ENCODE data around the gene FALEC. TPM values are rescaled to one million over a fixed set of nuclear protein-coding genes. Genes with fewer than 3 reads are reported as not detected.

FALEC gene
- total RNA-seq (2014; rRNA removed; shearing (Covaris generic)) = 0.55 TPM in 1 of 2 replicates, not detected in the other

- DNase-seq (ENCODE audit: low spot score) = peak; percentile 94
Observed at GRCh38 chr1:150515328-150516049, at the start of gene FALEC. TSS of gene FALEC (plus strand) at chr1:150515752.

GRCh38 chr1:150466964-150467363, 48.6 kb upstream of the FALEC start:
- DNase-seq (ENCODE audit: low spot score) = no peak

DNA sequence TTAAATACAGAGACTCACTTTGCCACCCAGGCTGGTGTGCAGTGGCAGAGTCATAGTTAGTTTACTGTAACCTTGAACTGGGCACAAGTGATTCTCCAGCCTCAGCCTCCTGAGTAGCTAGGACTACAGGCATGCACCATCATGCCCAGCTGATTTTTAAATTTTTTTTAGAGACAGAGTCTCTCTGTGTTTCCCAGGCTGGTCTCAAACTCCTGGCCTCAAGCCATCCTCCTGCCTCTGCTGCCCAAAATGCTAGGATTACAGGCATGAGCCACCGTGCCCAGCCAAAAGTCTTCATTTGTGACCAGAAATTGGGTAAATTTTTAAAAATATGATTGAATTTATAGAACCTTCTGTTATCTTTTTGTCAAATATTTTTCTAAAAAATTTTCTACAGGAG, 46.3 kb upstream of the FALEC start:
- DNase-seq (ENCODE audit: low spot score) = no peak

DNA sequence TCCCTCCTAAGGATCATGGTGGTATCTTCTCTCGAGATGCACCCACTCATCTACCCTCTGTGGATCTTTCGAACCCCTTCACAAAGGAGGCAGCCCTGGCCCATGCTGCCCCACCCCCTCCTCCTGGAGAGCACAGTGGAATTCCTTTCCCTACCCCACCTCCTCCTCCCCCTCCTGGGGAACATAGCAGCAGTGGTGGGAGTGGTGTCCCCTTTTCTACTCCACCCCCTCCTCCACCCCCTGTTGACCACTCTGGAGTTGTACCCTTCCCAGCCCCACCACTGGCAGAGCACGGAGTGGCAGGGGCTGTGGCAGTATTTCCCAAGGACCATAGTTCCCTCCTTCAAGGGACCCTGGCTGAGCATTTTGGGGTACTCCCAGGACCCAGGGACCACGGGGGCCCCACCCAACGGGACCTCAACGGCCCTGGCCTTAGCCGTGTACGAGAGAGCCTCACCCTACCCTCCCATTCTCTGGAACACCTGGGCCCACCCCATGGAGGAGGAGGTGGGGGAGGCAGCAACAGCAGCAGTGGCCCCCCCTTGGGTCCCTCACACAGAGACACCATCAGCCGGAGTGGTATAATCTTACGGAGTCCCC, 42.9 kb upstream of the FALEC start:
- no peak for DNase-seq (ENCODE audit: low spot score)

DNA sequence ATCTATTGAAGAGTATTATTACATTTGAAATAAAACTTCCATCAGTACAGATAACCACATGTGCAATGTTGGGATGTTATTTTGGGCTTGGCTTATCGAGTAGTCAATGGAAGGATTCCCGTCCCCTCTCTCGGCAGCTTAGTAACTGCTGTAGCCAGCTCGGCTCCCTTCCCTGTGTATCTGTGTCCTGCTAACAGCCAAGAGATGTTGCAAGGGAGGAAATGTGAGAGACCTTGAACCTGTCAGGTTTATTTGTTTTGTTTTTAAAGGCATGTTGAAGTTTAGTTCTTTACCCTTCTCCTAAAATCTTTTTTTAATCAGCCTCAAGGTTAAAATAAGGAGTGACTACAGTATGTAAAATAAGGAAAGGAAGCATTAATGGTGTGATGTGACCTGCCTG, 41.9 kb upstream of the FALEC start:
- DNase-seq (ENCODE audit: low spot score) = no peak

DNA sequence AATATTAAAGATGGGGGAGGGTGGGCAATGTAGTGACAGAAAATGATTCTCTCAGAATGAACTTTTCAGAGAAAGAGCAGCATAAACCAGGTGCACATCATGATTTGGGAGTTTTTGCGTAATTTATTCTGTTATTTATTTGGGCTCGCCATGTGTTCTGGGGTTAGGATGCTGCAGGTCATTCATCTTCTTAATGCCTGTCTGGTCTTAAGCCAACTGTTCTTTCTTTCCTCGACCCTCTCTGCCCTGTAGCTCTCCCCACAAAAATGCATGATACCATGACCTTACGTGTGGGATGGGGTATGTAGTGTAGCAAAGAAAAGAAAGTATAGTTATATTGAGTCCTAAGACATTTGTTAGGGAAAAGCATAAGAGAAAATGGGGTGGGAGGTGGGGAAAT, 40.7 kb upstream of the FALEC start:
- no peak for DNase-seq (ENCODE audit: low spot score)

GRCh38 chr1:150476754-150477153, 38.8 kb upstream of the FALEC start:
- DNase-seq (ENCODE audit: low spot score) = no peak

GRCh38 chr1:150477320-150477719, 38.2 kb upstream of the FALEC start:
- DNase-seq (ENCODE audit: low spot score) = no peak

DNA sequence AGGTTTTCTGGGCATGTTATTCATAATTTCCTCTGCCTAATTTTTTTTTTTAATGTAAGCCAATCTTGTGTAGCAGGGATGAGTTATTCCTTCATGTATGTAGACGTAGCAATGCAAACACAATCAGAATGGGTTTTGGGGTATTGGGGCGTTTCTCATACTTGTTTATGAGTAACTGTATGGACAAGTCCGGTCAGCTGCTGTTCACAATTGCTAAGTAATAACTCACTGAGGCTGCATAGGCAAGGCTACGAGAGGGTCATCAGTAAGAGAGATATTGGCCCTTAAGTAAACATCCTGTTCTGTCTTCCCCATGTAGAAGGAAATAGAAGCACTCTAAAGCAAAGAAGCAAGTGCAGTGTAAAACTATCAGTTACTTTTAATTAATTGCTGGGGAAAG, 37.8 kb upstream of the FALEC start:
- DNase-seq (ENCODE audit: low spot score) = no peak

DNA sequence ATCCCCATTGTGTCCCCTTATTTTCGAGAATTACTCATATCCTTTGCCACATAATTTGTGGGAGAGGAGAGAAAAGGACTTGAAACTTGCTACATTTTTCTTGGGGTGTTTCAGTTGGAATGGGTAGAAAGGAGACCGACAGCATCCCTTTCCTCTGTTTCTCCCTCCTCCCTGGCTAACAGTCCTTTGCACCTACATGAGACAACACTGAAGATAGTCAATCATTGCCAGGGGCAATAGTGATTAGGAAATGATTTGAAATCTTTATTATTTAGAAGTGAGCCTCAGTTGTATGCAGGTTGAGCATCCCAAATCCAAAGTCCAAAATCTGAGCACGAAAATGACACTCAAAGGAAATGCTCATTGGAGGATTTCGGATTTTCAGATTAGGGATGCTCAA, 36.2 kb upstream of the FALEC start:
- DNase-seq (ENCODE audit: low spot score) = no peak

DNA sequence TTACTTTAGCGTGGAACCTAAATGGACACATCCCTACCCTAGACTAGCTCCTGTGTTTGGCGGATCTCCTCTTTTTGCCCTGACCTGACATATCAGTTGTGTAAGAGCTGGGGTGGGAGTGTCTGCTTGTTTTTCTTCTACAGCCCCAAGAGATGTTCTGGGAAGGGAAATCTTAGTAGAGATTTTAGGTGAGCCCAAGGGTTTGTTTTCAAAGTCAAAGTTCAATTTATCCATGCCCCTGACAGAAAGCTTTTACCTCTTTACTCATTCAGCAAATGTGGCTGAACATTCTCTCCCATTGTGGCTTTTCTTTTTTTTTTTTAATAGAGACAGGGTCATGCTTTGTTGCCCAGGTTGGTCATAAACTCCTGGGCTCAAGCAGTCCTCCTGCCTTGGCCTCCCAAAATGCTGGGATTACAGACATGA, 35.6 kb upstream of the FALEC start:
- no peak for DNase-seq (ENCODE audit: low spot score)

GRCh38 chr1:150484431-150484830, 31.1 kb upstream of the FALEC start:
- DNase-seq (ENCODE audit: low spot score) = no peak

GRCh38 chr1:150484861-150485260, 30.7 kb upstream of the FALEC start:
- peak; percentile 52 for DNase-seq (ENCODE audit: low spot score)

DNA sequence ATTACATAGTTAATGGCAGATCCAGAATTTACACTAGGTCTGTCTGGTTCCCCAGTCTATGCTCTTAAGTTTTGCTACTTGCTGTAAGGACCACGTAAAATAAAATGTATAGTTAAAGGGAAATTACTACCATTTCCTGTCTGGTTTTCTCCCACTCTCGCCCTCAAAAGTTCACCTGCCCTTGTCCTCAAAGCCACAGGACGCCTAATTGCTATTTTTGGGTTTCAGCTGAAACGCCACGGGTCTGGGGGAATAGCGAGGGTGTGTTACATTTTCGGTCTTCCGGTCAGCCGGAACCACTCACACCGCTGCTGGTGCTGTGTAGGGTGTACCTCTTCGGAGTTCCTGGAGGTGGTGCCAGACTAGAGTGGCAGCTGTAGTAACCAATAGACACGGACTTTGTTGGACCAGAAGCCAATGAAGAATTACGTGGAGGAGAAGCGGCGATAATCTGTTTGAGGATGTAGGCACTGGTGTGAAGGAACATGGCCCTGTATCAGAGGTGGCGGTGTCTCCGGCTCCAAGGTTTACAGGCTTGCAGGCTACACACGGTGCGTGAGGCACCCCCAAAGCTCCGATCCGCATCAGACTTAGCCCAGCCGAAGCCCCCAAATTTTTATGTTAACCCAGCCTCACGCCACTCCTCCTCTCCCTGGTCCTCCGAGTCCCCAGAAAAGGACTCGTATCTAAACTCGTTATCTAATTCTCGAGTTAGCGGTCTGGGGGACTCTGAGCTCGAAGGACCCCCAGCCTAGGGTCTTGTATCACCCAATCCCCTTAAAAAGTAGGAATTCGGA, 28.4 kb upstream of the FALEC start, which contains the start of gene TARS2:
TARS2 (plus strand) TSS at position 454 of the 797 bp plus-strand sequence; CDS start at position 486, 32 bp downstream.
- DNase-seq (ENCODE audit: low spot score) = peak; percentile 100

DNA sequence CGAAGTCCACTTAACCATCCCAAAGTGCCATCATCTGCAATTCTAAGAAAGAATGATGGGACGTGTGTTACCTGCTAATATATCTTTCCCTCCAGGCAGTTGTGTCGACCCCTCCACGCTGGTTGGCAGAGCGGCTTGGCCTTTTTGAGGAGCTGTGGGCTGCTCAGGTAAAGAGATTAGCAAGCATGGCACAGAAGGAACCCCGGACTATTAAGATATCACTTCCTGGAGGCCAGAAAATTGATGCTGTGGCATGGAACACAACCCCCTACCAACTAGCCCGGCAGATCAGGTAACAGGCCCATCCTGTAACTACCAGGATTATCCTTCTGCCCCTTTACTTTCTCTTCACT, 27.8 kb upstream of the FALEC start:
- no peak for DNase-seq (ENCODE audit: low spot score)

GRCh38 chr1:150493175-150493574, 22.4 kb upstream of the FALEC start:
- no peak for DNase-seq (ENCODE audit: low spot score)

GRCh38 chr1:150498342-150498741, 17.2 kb upstream of the FALEC start:
- no peak for DNase-seq (ENCODE audit: low spot score)

- DNase-seq (ENCODE audit: low spot score) = no peak
Observed at GRCh38 chr1:150505431-150505830, 10.1 kb upstream of the FALEC start.

DNA sequence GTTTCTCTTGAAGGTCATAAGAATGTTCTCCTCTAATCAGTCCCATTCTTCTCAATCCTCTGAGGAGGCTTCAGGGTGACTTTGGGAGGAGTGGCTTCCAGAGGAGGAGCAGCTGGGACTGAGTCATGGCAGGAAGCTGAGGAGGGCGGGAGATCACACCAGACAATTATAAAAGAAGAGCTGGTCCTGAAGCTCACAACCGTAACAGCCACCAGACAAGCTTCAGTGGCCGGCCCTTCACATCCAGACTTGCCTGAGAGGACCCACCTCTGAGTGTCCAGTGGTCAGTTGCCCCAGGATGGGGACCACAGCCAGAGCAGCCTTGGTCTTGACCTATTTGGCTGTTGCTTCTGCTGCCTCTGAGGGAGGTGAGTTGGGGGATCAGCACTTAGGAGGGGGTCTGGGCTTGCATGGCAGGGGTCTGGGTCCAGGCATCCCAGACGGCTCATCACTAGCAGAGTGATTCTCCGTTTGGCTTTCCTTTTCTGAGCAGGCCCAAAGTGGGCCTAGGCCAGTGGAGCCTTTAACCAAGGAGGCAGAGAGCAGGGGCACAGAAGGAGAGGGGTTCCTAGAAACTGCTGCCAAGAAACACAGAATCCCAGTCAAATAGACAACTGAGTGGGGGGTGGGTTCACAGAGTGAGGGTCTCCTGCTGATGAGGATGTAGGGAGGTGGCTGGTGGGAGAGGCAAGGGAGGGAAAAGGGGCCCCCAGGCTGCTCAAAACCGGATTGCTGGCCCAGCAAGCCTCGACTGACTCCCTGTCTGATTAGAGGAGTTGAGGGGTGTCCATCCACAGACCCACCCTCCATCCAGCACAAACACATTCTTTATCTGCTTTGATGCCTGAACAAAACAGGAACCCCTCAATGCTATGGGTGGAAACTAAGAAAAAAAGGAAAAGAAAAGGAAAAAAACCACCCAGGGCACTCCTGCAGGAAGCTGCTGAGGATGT, 7.4 kb upstream of the FALEC start, which contains the start of gene ECM1:
ECM1 (plus strand) TSS at position 198 of the 953 bp plus-strand sequence; CDS start at position 299, 101 bp downstream.
- peak; percentile 95 for DNase-seq (ENCODE audit: low spot score)

- no peak for DNase-seq (ENCODE audit: low spot score)
Observed at GRCh38 chr1:150508982-150509381, 6.6 kb upstream of the FALEC start.

DNA sequence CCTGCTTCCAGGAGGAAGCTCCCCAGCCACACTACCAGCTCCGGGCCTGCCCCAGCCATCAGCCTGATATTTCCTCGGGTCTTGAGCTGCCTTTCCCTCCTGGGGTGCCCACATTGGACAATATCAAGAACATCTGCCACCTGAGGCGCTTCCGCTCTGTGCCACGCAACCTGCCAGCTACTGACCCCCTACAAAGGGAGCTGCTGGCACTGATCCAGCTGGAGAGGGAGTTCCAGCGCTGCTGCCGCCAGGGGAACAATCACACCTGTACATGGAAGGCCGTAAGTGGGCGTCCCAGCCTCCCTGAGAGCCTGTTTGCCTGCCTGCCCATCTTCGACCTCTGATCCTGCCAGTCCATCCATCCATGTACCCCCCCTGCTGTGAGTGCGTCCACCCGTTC, 4.0 kb upstream of the FALEC start:
- DNase-seq (ENCODE audit: low spot score) = no peak

Measured in A172 (cell line).